Upper lobe of right lung (tissue), 1 donor: Measurements from ENCODE around the gene IRGQ. TPM values are rescaled to one million over a fixed set of nuclear protein-coding genes. Genes with fewer than 3 reads are reported as not detected.
"Not testable (repeated sequence)": the region's sequence is repeated elsewhere in the genome, so short reads cannot be mapped to it uniquely, and the experiment has no call there.

Source experiments
- ATAC-seq: fragments of 200-7000 bp; cut with Tn5 transposase; one replicate; pipeline ENCODE4 v1.9.1; 2020; ENCODE audit warnings: mild to moderate bottlenecking, moderate library complexity
- DNase-seq: peaks from one replicate; pipeline ENCODE4 v3.0.0-alpha.2; 2020
- H3K27ac ChIP-seq: fragments of 200-600 bp; one replicate; pipeline ENCODE4 v1.8.0; 2022
- H3K27me3 ChIP-seq: fragments of 200-600 bp; one replicate; pipeline ENCODE4 v1.8.0; 2022; ENCODE audit warnings: mild to moderate bottlenecking
- H3K36me3 ChIP-seq: fragments of 200-600 bp; one replicate; pipeline ENCODE4 v1.8.0; 2022
- H3K4me1 ChIP-seq: fragments of 200-600 bp; one replicate; pipeline ENCODE4 v1.8.0; 2022
- H3K4me3 ChIP-seq: fragments of 200-600 bp; one replicate; pipeline ENCODE4 v1.8.0; 2022; ENCODE audit warnings: mild to moderate bottlenecking
- H3K9me3 ChIP-seq: fragments of 200-600 bp; one replicate; pipeline ENCODE4 v1.8.0; 2022
- CTCF ChIP-seq: fragments of 200-600 bp; IDR thresholded peaks from one replicate; pipeline ENCODE4 v1.8.0; 2022; ENCODE audit warnings: antibody characterized with exemption
- intact Hi-C: fragments of 100-400 bp; cut with DNase I; formaldehyde crosslinking; loops from one replicate; pipeline ENCODE4 v1.11.0; 2022
- total RNA-seq: library from RNA; stranded (reverse); fragmentation: NEBNext Ultra II Directional; extraction: Animal tissue kit (Norgen Biotek cat#: 25700); gene quantifications from one replicate; pipeline ENCODE4 v1.2.1, GENCODE V29; 2021
- donor health status: DM: no; HTN: yes; CAD: no; lungs with severe emphysema.

IRGQ gene
- total RNA-seq, 1 donor from 2014 or later, result 23.2 TPM

- DNase-seq (no peak), ATAC-seq (no peak)
- H3K4me3 ChIP-seq, result peak overlapping the region; percentile 75
- H3K27ac ChIP-seq, result no peak overlapping the region
- intact Hi-C loops, result no loop called here
- no peaks in the 10 kb centered on the region for H3K9me3 ChIP-seq
- no peaks in the 10 kb centered on the region for H3K27me3 ChIP-seq
- H3K4me1 ChIP-seq, result peaks cover 28% of the 10 kb centered on the region
- TF ChIP-seq CTCF, result no peak
- peaks cover 39% of the 10 kb centered on the region for H3K36me3 ChIP-seq
Observed at GRCh38 chr19:43594081-43594697, 1.7 kb downstream of the IRGQ start.

DNA sequence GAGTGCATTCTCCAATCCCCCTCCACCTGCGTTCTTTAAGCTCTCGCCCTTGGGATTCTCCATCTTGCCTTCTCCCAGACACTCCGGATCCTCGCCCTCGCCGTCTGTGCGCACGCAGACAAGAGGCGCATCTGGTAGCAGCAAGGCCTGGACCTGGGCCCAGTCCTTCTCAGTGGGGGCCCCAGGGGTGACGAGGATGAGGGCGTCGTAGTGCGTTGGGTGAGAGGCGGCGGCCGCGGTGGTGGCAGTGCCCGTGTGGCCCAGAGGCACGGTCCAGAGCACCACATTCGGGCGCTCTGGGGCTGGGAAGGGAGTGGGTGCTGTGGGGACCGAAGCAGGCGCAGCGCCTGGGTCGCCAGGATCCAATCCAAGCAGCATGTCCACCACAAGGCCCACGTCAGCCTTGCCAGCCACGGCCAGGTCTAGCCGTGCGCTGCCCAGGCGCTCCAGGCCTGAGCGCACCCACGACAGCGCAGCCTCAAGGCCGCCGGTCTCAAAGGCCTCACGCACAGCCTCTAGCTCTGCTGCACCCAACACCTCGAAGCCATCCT, 3.1 kb downstream of the IRGQ start:
- no peak for DNase-seq

GRCh38 chr19:43591904-43592772, 3.8 kb downstream of the IRGQ start:
- Histone ChIP-seq H3K9me3 (no peaks in the 10 kb centered on the region), H3K36me3 (peaks cover 35% of the 10 kb centered on the region), H3K27ac (no peak overlapping the region), H3K4me1 (peaks cover 20% of the 10 kb centered on the region), H3K27me3 (no peaks in the 10 kb centered on the region), H3K4me3 (no peak overlapping the region)
- no peak for TF ChIP-seq CTCF
- intact Hi-C loops, result no loop called here
- ATAC-seq (no peak), DNase-seq (no peak)

More for the DNA sequence above, 3.1 kb downstream of the IRGQ start:
- Histone ChIP-seq H3K4me3 (no peak overlapping the region), H3K4me1 (peaks cover 28% of the 10 kb centered on the region), H3K36me3 (peaks cover 35% of the 10 kb centered on the region), H3K27ac (no peak overlapping the region), H3K27me3 (no peaks in the 10 kb centered on the region), H3K9me3 (no peaks in the 10 kb centered on the region)
- no peak for ATAC-seq
- no peak for TF ChIP-seq CTCF
- intact Hi-C loops, result no loop called here

DNA sequence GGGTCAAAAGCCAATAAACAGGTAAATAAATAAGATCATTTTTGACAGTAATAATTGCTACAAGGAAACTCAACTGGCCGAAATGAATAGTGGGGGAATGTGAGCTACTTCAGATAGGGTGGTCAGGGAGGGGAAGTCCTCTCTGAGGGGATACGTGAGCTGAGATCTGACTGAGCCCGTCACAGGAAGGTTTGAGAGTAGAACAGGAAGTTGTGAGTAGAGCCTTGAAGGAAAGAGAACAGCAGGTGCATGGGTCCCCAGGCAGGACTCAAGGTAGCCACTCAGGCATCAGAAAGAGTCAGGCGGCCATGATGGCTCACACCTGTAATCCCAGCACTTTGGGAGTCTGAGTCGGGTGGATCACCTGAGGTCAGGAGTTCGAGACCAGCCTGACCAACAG, 6.3 kb downstream of the IRGQ start:
- Histone ChIP-seq H3K4me1 (peaks cover 8% of the 10 kb centered on the region), H3K4me3 (no peak overlapping the region), H3K36me3 (peaks cover 35% of the 10 kb centered on the region), H3K27me3 (no peaks in the 10 kb centered on the region), H3K27ac (no peak overlapping the region), H3K9me3 (no peaks in the 10 kb centered on the region)
- ATAC-seq (no peak), DNase-seq (no peak)
- TF ChIP-seq CTCF, result no peak
- intact Hi-C loops, result no loop called here

DNA sequence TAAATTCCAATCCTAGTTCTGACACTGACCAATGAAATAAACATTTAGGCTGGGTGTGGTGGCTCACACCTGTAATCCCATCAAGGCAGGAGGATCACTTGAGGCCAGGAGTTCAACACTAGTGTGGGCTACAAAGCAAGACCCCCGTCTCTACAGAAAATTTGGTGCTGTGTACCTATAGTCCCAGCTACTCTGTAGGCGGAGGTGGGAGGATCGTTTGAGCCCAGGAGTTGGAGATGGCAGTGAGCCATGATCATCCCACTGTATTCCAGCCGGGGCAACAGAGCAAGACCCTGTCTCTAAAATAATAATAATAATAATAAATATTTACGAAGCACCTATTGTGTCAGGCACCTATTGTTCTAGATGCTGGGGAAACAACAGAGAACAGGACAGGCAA, 6.7 kb downstream of the IRGQ start:
- peaks cover 34% of the 10 kb centered on the region for H3K36me3 ChIP-seq
- no peak for TF ChIP-seq CTCF
- intact Hi-C loops, result no loop called here
- no peak overlapping the region for H3K27ac ChIP-seq
- H3K4me1 ChIP-seq, result peaks cover 5% of the 10 kb centered on the region
- H3K9me3 ChIP-seq, result no peaks in the 10 kb centered on the region
- H3K4me3 ChIP-seq, result no peak overlapping the region
- ATAC-seq (no peak), DNase-seq (no peak)
- no peaks in the 10 kb centered on the region for H3K27me3 ChIP-seq

DNA sequence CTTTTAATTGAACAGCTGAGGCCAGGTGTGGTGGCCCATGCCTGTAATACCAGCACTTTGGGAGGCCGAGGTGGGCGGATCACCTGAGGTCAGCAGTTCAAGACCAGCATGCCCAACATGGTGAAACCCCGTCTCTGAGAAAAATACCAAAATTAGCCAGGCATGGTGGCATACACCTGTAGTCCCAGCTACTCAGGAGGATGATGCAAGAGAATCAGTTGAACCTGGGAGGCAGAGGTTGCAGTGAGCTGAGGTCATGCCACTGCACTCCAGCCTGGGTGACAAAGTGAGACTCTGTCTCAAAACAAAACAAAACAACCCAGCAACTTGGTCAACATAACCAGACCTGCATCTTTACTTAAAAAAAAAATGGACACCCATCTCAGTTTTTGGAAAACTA, 8.9 kb downstream of the IRGQ start:
- H3K27ac ChIP-seq, H3K27me3 ChIP-seq, H3K9me3 ChIP-seq, intact Hi-C loops, H3K4me1 ChIP-seq, ATAC-seq, H3K4me3 ChIP-seq, DNase-seq: not testable (repeated sequence)
- peaks cover 12% of the 10 kb centered on the region for H3K36me3 ChIP-seq
